ENCODE results near the gene TRIO.

The TRIO gene

DNA sequence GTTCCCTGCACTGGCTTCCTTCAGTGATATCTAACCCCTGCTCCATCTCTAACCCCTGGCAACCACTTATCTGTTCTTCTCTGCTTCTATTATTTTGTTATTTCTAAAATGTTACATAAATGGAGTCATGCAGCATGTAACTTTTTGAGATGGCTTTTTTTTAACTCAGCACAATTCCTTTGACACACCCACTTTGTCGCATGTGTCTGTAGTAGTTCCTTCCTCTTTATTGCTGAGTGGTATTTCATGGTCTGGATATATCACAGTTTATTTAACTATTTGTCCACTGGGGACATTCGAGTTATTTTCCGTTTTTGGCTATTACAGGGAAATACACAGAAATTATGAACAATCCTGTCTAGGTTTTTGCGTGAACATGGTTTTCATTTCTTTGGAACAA, 200.2 kb downstream of the TRIO start:
- no peaks in the 10 kb centered on the region for H3K36me3 ChIP-seq (ENCODE audit: insufficient read depth, low read length)
- no peaks in the 10 kb centered on the region for H3K79me2 ChIP-seq (ENCODE audit: insufficient read depth, low read length)
- no peak overlapping the region for H3K27ac ChIP-seq (ENCODE audit: low read length)
- no peak overlapping the region for H3K4me3 ChIP-seq (ENCODE audit: low read depth in 1 of 2, low read length in 2 of 2)
- no peaks in the 10 kb centered on the region for H3K27me3 ChIP-seq (ENCODE audit: insufficient read depth, low read length, poor library complexity)
- H3K9me3 ChIP-seq (ENCODE audit: insufficient read depth, low read length, severe bottlenecking): no peaks in the 10 kb centered on the region
- H2AFZ ChIP-seq (ENCODE audit: low read depth, low read length): no peak overlapping the region
- no peaks in the 10 kb centered on the region; the same call in 1 of the 2 replicates for H4K20me1 ChIP-seq (ENCODE audit: insufficient read depth, low read length)
- no peaks in the 10 kb centered on the region for H3K4me1 ChIP-seq (ENCODE audit: insufficient read depth, low read length)
- TF ChIP-seq, protein P1, sequence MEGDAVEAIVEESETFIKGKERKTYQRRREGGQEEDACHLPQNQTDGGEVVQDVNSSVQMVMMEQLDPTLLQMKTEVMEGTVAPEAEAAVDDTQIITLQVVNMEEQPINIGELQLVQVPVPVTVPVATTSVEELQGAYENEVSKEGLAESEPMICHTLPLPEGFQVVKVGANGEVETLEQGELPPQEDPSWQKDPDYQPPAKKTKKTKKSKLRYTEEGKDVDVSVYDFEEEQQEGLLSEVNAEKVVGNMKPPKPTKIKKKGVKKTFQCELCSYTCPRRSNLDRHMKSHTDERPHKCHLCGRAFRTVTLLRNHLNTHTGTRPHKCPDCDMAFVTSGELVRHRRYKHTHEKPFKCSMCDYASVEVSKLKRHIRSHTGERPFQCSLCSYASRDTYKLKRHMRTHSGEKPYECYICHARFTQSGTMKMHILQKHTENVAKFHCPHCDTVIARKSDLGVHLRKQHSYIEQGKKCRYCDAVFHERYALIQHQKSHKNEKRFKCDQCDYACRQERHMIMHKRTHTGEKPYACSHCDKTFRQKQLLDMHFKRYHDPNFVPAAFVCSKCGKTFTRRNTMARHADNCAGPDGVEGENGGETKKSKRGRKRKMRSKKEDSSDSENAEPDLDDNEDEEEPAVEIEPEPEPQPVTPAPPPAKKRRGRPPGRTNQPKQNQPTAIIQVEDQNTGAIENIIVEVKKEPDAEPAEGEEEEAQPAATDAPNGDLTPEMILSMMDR (IDR thresholded peaks at IDR 0.05; ENCODE audit: borderline replicate concordance, extremely low read depth, low read length, poor library complexity, severe bottlenecking): no peak
- ATAC-seq (ENCODE audit: insufficient read depth, low read depth): no peak
- DNase-seq: no peak
- no peak overlapping the region for H3K9ac ChIP-seq (ENCODE audit: low read depth, low read length)
- H3K4me2 ChIP-seq (ENCODE audit: insufficient read depth, low read length): no peak overlapping the region

DNA sequence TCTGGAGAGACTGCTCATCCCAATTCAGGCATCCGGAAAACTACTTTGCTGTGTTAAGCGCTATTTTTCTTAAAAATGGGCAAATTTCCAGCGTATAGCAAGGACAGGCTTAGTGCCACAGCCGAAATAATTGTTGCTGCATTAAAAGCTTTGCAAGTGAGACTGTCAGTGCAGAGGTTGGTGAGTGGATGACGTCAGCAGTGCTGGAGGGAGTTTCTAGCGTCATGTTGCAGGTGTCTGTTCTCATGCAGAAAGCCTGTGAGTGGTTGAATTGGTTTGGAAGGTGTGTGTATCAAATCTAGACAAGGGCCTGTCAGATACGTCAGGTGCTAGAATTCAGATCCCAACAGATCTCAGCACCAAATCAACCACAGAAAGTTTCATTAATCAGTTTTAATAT, 204.4 kb downstream of the TRIO start:
- DNase-seq: no peak
- TF ChIP-seq, protein P1 (IDR thresholded peaks at IDR 0.05; ENCODE audit: borderline replicate concordance, extremely low read depth, low read length, poor library complexity, severe bottlenecking): no peak

DNA sequence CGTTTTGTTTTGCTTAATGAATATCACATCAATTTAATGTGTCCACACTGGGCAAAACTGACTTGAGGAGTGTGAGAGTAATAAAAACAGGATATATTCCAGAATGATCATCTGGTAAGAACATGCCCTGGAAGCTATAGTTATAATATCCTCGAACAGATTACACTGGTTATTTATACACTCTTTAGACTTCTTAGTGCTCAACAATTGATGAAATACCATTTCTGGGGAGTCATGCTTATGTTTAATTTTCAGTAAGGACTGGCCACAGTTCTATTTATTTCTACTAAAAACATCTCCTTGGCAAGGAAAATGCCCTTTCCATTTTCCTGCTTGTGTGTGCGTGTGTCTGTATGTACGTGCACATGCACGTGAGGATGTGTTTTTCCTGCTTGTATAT, 205.0 kb downstream of the TRIO start:
- Histone ChIP-seq H3K27me3 (ENCODE audit: insufficient read depth, low read length, poor library complexity) (no peaks in the 10 kb centered on the region), H3K9me3 (ENCODE audit: insufficient read depth, low read length, severe bottlenecking) (no peaks in the 10 kb centered on the region), H3K9ac (ENCODE audit: low read depth, low read length) (no peak overlapping the region), H3K4me2 (ENCODE audit: insufficient read depth, low read length) (no peak overlapping the region), H4K20me1 (ENCODE audit: insufficient read depth, low read length) (0 out of 2 replicates have a peak, but pooled peaks cover 3% of the 10 kb centered on the region), H2AFZ (ENCODE audit: low read depth, low read length) (no peak overlapping the region), H3K27ac (ENCODE audit: low read length) (no peak overlapping the region), H3K36me3 (ENCODE audit: insufficient read depth, low read length) (no peaks in the 10 kb centered on the region), H3K79me2 (ENCODE audit: insufficient read depth, low read length) (no peaks in the 10 kb centered on the region), H3K4me1 (ENCODE audit: insufficient read depth, low read length) (no peaks in the 10 kb centered on the region), H3K4me3 (ENCODE audit: low read depth in 1 of 2, low read length in 2 of 2) (no peak overlapping the region)
- TF ChIP-seq, protein P1 (IDR thresholded peaks at IDR 0.05; ENCODE audit: borderline replicate concordance, extremely low read depth, low read length, poor library complexity, severe bottlenecking): no peak
- TF ChIP-seq EZH2 (IDR thresholded peaks at IDR 0.05; ENCODE audit: borderline replicate concordance, low read depth, low read length, severe bottlenecking): no peak
- DNase-seq (no peak), ATAC-seq (ENCODE audit: insufficient read depth, low read depth) (no peak)

More for the DNA sequence above, 204.4 kb downstream of the TRIO start:
- Histone ChIP-seq H3K9me3 (ENCODE audit: insufficient read depth, low read length, severe bottlenecking) (no peaks in the 10 kb centered on the region), H3K27me3 (ENCODE audit: insufficient read depth, low read length, poor library complexity) (no peaks in the 10 kb centered on the region), H3K4me2 (ENCODE audit: insufficient read depth, low read length) (no peak overlapping the region), H4K20me1 (ENCODE audit: insufficient read depth, low read length) (0 out of 2 replicates have a peak, but pooled peaks cover 3% of the 10 kb centered on the region), H3K36me3 (ENCODE audit: insufficient read depth, low read length) (no peaks in the 10 kb centered on the region), H3K4me1 (ENCODE audit: insufficient read depth, low read length) (no peaks in the 10 kb centered on the region), H3K4me3 (ENCODE audit: low read depth in 1 of 2, low read length in 2 of 2) (no peak overlapping the region), H3K79me2 (ENCODE audit: insufficient read depth, low read length) (no peaks in the 10 kb centered on the region), H2AFZ (ENCODE audit: low read depth, low read length) (no peak overlapping the region), H3K27ac (ENCODE audit: low read length) (no peak overlapping the region), H3K9ac (ENCODE audit: low read depth, low read length) (no peak overlapping the region)
- ATAC-seq (ENCODE audit: insufficient read depth, low read depth): no peak

DNA sequence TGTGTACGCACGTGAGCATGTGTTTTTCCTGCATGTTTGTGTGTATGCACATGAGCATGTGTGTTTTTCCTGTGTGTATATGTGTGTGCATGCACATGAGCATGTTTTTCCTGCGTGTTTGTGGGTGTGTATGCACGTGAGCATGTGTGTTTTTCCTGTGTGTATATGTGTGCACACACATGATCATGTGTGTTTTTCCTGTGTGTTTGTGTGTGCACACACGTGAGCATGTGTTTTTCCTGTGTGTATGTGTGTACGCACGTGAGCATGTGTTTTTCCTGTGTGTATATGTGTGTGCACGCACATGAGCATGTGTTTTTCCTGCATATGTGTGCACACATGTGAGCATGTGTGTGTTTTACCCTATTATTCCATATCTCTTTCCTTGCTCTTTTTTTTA, 205.9 kb downstream of the TRIO start:
- no peaks in the 10 kb centered on the region for H3K9me3 ChIP-seq (ENCODE audit: insufficient read depth, low read length, severe bottlenecking)
- H3K4me1 ChIP-seq (ENCODE audit: insufficient read depth, low read length): no peaks in the 10 kb centered on the region
- H3K4me3 ChIP-seq (ENCODE audit: low read depth in 1 of 2, low read length in 2 of 2): no peak overlapping the region
- no peak overlapping the region for H3K4me2 ChIP-seq (ENCODE audit: insufficient read depth, low read length)
- no peaks in the 10 kb centered on the region for H3K79me2 ChIP-seq (ENCODE audit: insufficient read depth, low read length)
- DNase-seq (no peak), ATAC-seq (ENCODE audit: insufficient read depth, low read depth) (no peak)
- H3K27me3 ChIP-seq (ENCODE audit: insufficient read depth, low read length, poor library complexity): no peaks in the 10 kb centered on the region
- 0 out of 2 replicates have a peak, but pooled peaks cover 3% of the 10 kb centered on the region for H4K20me1 ChIP-seq (ENCODE audit: insufficient read depth, low read length)
- H3K9ac ChIP-seq (ENCODE audit: low read depth, low read length): no peak overlapping the region
- no peaks in the 10 kb centered on the region for H3K36me3 ChIP-seq (ENCODE audit: insufficient read depth, low read length)
- no peak for TF ChIP-seq EZH2 (IDR thresholded peaks at IDR 0.05; ENCODE audit: borderline replicate concordance, low read depth, low read length, severe bottlenecking)
- TF ChIP-seq, protein P1 (IDR thresholded peaks at IDR 0.05; ENCODE audit: borderline replicate concordance, extremely low read depth, low read length, poor library complexity, severe bottlenecking): no peak
- H3K27ac ChIP-seq (ENCODE audit: low read length): no peak overlapping the region
- no peak overlapping the region for H2AFZ ChIP-seq (ENCODE audit: low read depth, low read length)
